ENCODE data around the gene DPPA2.

The DPPA2 gene

DNA sequence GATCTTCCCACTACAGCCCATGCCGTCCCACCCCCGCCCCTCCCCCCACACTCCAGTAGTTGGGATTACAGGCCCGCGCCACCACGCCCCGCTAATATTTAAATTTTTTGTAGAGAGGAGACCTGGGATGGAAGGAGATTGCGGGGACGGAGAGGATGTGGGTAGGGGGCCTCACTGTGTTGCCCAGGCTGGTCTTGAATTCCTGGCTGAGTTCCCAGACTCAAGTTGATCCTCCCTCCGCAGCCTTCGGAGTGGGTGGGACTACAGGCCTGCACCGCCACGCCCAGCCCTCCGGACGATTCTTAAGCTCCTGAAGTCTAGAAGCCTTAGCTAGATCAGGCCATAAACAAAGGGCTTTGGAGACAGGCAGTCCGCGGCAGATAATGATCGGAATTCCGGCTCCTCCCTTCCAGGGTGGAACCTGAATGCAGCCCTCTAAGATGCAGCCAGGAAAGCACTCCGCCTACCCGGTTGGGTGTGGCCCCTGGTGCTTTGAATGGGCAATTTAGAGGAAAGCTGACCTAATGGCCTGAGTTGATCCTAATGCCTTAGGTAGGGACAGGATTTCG is at the start of gene DPPA2:
TSS of gene DPPA2 (minus strand) at position 356 of the 569 bp plus-strand sequence. CDS start 1,975 bp downstream, outside the sequence.
- TF ChIP-seq, protein P1, sequence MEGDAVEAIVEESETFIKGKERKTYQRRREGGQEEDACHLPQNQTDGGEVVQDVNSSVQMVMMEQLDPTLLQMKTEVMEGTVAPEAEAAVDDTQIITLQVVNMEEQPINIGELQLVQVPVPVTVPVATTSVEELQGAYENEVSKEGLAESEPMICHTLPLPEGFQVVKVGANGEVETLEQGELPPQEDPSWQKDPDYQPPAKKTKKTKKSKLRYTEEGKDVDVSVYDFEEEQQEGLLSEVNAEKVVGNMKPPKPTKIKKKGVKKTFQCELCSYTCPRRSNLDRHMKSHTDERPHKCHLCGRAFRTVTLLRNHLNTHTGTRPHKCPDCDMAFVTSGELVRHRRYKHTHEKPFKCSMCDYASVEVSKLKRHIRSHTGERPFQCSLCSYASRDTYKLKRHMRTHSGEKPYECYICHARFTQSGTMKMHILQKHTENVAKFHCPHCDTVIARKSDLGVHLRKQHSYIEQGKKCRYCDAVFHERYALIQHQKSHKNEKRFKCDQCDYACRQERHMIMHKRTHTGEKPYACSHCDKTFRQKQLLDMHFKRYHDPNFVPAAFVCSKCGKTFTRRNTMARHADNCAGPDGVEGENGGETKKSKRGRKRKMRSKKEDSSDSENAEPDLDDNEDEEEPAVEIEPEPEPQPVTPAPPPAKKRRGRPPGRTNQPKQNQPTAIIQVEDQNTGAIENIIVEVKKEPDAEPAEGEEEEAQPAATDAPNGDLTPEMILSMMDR (conservative IDR thresholded peaks at IDR 0.05; ENCODE audit: low read length): no peak
- TF ChIP-seq EZH2phosphoT487 (IDR thresholded peaks at IDR 0.05; ENCODE audit: borderline replicate concordance): no peak
- no peak within 1 kb of the TSS for H3K4me2 ChIP-seq (ENCODE audit: low read depth, low read length, poor library complexity, severe bottlenecking)
- no peaks in the 10 kb centered on the region for H3K79me2 ChIP-seq (ENCODE audit: insufficient read depth, low read length)
- no peak within 1 kb of the TSS for H3K9ac ChIP-seq (ENCODE audit: low read depth, low read length, poor library complexity, severe bottlenecking)
- H4K20me1 ChIP-seq (ENCODE audit: insufficient read depth, low read length, poor library complexity, severe bottlenecking): no peaks in the 10 kb centered on the region
- no peak within 1 kb of the TSS for H2AFZ ChIP-seq (ENCODE audit: low read length)
- H3K9me2 ChIP-seq (replicated peaks; ENCODE audit: low read depth, low read length): no peaks in the 10 kb centered on the region
- no peaks in the 10 kb centered on the region for H3F3A ChIP-seq (ENCODE audit: low read depth)
- H3K4me1 ChIP-seq (ENCODE audit: insufficient read depth, low read length, poor library complexity, severe bottlenecking): no peaks in the 10 kb centered on the region
- no peaks in the 10 kb centered on the region for H3K9me3 ChIP-seq (ENCODE audit: insufficient read depth, low read depth, low read length)
- no peaks in the 10 kb centered on the region for H3K27me3 ChIP-seq (ENCODE audit: insufficient read depth, low read length, poor library complexity, severe bottlenecking)
- no peaks in the 10 kb centered on the region for H3K36me3 ChIP-seq (ENCODE audit: insufficient read depth, low read length)
- no peak within 1 kb of the TSS for H3K4me3 ChIP-seq (ENCODE audit: low read length, poor library complexity, severe bottlenecking)

DNA sequence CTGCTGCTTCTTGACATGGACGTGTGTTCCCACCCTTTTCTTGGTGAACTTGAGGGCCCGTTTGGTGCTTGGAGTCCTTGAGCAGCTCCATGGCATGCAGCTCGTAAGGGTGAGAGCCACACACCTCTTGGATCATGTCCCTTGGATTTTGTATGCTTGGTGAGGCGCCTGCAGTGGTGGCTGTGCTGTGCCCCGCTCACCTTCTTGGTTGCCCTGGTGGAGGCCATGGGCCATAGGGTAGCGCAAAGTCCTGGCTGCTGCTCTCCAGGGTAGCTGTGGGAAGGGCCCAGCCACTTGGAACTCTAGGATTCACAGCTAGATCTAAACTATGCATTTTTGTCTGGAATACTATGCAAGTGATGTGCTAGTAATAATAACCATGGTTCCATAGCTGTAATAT is 47.8 kb upstream of the DPPA2 start:
- no peaks in the 10 kb centered on the region for H3K79me2 ChIP-seq (ENCODE audit: insufficient read depth, low read length)
- H3K4me1 ChIP-seq (ENCODE audit: insufficient read depth, low read length, poor library complexity, severe bottlenecking): no peaks in the 10 kb centered on the region

GRCh38 chr3:109363634-109364033 is 47.3 kb upstream of the DPPA2 start:
- Histone ChIP-seq H3K36me3 (ENCODE audit: insufficient read depth, low read length) (no peaks in the 10 kb centered on the region), H3K4me2 (ENCODE audit: low read depth, low read length, poor library complexity, severe bottlenecking) (no peak overlapping the region), H3K79me2 (ENCODE audit: insufficient read depth, low read length) (no peaks in the 10 kb centered on the region), H2AFZ (ENCODE audit: low read length) (no peak overlapping the region), H3F3A (ENCODE audit: low read depth) (no peaks in the 10 kb centered on the region), H3K9ac (ENCODE audit: low read depth, low read length, poor library complexity, severe bottlenecking) (no peak overlapping the region), H3K27me3 (ENCODE audit: insufficient read depth, low read length, poor library complexity, severe bottlenecking) (no peaks in the 10 kb centered on the region), H3K9me2 (replicated peaks; ENCODE audit: low read depth, low read length) (no peaks in the 10 kb centered on the region), H4K20me1 (ENCODE audit: insufficient read depth, low read length, poor library complexity, severe bottlenecking) (no peaks in the 10 kb centered on the region), H3K4me3 (ENCODE audit: low read length, poor library complexity, severe bottlenecking) (no peak overlapping the region), H3K4me1 (ENCODE audit: insufficient read depth, low read length, poor library complexity, severe bottlenecking) (no peaks in the 10 kb centered on the region), H3K9me3 (ENCODE audit: insufficient read depth, low read depth, low read length) (no peaks in the 10 kb centered on the region)
- TF ChIP-seq, protein P1 (conservative IDR thresholded peaks at IDR 0.05; ENCODE audit: low read length): no peak
- no peak for TF ChIP-seq EZH2phosphoT487 (IDR thresholded peaks at IDR 0.05; ENCODE audit: borderline replicate concordance)

More for the DNA sequence above, 47.8 kb upstream of the DPPA2 start:
- no peak overlapping the region for H3K4me3 ChIP-seq (ENCODE audit: low read length, poor library complexity, severe bottlenecking)
- H3K9ac ChIP-seq (ENCODE audit: low read depth, low read length, poor library complexity, severe bottlenecking): no peak overlapping the region
- H4K20me1 ChIP-seq (ENCODE audit: insufficient read depth, low read length, poor library complexity, severe bottlenecking): no peaks in the 10 kb centered on the region
- H3K27me3 ChIP-seq (ENCODE audit: insufficient read depth, low read length, poor library complexity, severe bottlenecking): no peaks in the 10 kb centered on the region
- no peaks in the 10 kb centered on the region for H3K9me2 ChIP-seq (replicated peaks; ENCODE audit: low read depth, low read length)
- H2AFZ ChIP-seq (ENCODE audit: low read length): no peak overlapping the region
- no peaks in the 10 kb centered on the region for H3K36me3 ChIP-seq (ENCODE audit: insufficient read depth, low read length)
- TF ChIP-seq, protein P1 (conservative IDR thresholded peaks at IDR 0.05; ENCODE audit: low read length): no peak
- H3F3A ChIP-seq (ENCODE audit: low read depth): no peaks in the 10 kb centered on the region
- no peak overlapping the region for H3K4me2 ChIP-seq (ENCODE audit: low read depth, low read length, poor library complexity, severe bottlenecking)
- H3K9me3 ChIP-seq (ENCODE audit: insufficient read depth, low read depth, low read length): no peaks in the 10 kb centered on the region
